ENCODE measurements around the gene DNM1. TPM values are rescaled to one million over a fixed set of nuclear protein-coding genes. Genes with fewer than 3 reads are reported as not detected.

DNM1 gene
- total and polyA plus RNA-seq, 4 donors, result 44.6 to 410 (median 223) TPM

DNA sequence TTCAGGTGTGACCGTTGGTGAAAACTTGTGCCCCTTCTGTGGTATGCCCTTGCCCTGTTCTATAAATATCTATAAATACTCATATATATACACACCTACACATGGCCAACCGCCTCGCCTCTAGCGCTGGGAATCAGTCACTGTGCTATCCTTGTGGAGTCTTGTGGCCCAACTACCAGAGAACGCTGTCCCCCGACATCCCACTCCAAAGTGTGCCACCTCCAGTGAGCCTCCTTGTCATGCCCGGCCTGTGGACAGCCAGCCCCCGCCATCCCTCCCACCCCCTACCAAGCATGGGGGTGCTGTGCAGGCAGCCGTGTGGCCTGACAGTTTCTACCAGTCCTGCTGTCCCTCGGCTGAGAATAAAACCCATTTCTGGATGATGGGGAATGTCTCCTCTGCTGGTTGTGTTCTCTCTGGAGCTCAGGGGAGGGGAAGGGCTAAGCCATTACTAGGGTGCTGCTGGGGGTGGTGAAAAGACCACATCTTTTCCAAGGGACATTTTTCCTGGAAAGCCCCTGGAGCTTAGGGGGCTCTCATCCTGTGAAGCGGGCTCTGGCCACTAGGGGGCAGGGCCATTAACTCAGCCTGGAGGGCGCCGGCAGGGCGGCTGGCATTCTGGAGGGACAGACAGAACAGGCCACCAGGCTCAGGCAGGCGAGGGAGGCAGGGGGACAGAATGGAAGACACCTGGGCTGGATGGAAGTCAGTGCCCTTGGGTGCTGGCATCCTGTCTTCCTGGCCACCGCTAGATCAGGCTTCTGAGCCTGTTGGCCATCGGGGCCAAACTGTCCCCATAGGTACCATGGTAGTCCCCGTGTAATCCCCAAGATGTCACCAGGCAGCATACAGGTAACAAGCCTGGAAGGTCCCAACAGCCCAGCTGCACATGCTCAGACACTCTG, 51.9 kb downstream of the DNM1 start:
- WGBS (ENCODE audit: insufficient coverage), result 53% methylated on average over 15 of the region's 18 CpGs
- no peak overlapping the region for H3K27ac ChIP-seq (ENCODE audit: low read depth, low read length)
- H3K4me3 ChIP-seq (ENCODE audit: low read depth, low read length), result no peak overlapping the region

GRCh38 chr9:128257086-128257825, 54.1 kb downstream of the DNM1 start:
- peaks cover 9% of the 10 kb centered on the region for H3K4me1 ChIP-seq (ENCODE audit: control insufficient read depth, insufficient read depth, low read length)
- H3K4me3 ChIP-seq (ENCODE audit: low read depth, low read length), result no peak overlapping the region
- H3K27ac ChIP-seq (ENCODE audit: low read depth, low read length), result no peak overlapping the region
- H3K27me3 ChIP-seq (ENCODE audit: control insufficient read depth, insufficient read depth, low read length), result no peaks in the 10 kb centered on the region
- peaks cover 95% of the 10 kb centered on the region for H3K36me3 ChIP-seq (ENCODE audit: control insufficient read depth, insufficient read depth, low read length)
- WGBS (ENCODE audit: insufficient coverage), result 70% methylated on average over 22 of the region's 23 CpGs
- no peaks in the 10 kb centered on the region for H3K9me3 ChIP-seq (ENCODE audit: control insufficient read depth, insufficient read depth, low read length)
- DNase-seq (ENCODE audit: low read depth in 4 of 6, low spot score in 6 of 6), result no peak

More for the DNA sequence above, 51.9 kb downstream of the DNM1 start:
- no peaks in the 10 kb centered on the region for H3K27me3 ChIP-seq (ENCODE audit: control insufficient read depth, insufficient read depth, low read length)
- H3K9me3 ChIP-seq (ENCODE audit: control insufficient read depth, insufficient read depth, low read length), result no peaks in the 10 kb centered on the region
- peaks cover 92% of the 10 kb centered on the region for H3K36me3 ChIP-seq (ENCODE audit: control insufficient read depth, insufficient read depth, low read length)
- H3K4me1 ChIP-seq (ENCODE audit: control insufficient read depth, insufficient read depth, low read length), result peaks cover 19% of the 10 kb centered on the region
- DNase-seq (ENCODE audit: low read depth in 4 of 6, low spot score in 6 of 6), result peak in 2 of 6 donors; percentile 75 to 78

DNA sequence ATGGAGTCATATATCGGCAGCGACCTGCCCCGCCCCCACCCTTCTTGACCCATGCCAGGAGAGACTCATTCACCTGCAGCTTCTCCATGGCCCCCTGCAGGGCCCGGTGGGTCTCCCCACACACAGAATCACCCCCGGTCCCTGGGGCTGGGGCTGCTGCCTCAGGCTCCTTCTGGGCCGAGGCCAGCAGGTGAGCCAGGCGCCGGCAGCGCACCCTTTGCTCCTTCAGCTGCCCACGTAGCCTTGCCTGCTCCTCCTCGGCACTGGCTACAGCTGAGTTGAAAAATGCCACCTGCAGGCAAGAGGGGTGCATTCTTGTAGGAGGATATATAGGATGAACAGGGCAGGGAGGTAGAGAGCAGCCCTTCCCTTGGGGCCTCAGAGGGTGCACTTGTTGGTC, 54.7 kb downstream of the DNM1 start:
- peaks cover 9% of the 10 kb centered on the region for H3K4me1 ChIP-seq (ENCODE audit: control insufficient read depth, insufficient read depth, low read length)
- H3K36me3 ChIP-seq (ENCODE audit: control insufficient read depth, insufficient read depth, low read length), result peaks cover 95% of the 10 kb centered on the region
- no peak for DNase-seq (ENCODE audit: low read depth in 4 of 6, low spot score in 6 of 6)
- no peaks in the 10 kb centered on the region for H3K27me3 ChIP-seq (ENCODE audit: control insufficient read depth, insufficient read depth, low read length)
- H3K9me3 ChIP-seq (ENCODE audit: control insufficient read depth, insufficient read depth, low read length), result no peaks in the 10 kb centered on the region
- H3K4me3 ChIP-seq (ENCODE audit: low read depth, low read length), result no peak overlapping the region
- 92% methylated on average over 11 of the region's 11 CpGs for WGBS (ENCODE audit: insufficient coverage)
- no peak overlapping the region for H3K27ac ChIP-seq (ENCODE audit: low read depth, low read length)

DNA sequence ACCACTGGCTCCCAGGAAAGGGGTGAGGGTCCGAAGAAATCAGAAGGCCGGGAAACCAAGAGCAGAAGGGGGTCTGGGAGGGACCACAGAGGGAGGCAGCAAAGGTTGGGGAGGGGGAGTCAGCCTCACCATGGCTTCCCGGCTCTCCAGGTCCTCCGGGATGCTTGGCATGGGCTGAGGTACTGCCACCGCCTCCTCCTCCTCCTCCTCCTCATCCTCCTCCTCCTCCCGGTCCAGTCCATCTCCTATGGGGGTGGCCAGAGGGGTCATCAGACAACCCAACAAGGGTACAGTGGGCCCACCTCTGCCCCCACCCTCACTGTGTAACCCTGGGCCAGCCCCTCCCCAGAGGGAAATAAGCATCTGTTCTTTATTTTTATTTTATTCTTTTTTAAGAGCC, 55.1 kb downstream of the DNM1 start:
- no peaks in the 10 kb centered on the region for H3K9me3 ChIP-seq (ENCODE audit: control insufficient read depth, insufficient read depth, low read length)
- H3K36me3 ChIP-seq (ENCODE audit: control insufficient read depth, insufficient read depth, low read length), result peaks cover 95% of the 10 kb centered on the region
- H3K27me3 ChIP-seq (ENCODE audit: control insufficient read depth, insufficient read depth, low read length), result no peaks in the 10 kb centered on the region
- no peak overlapping the region for H3K4me3 ChIP-seq (ENCODE audit: low read depth, low read length)
- peaks cover 9% of the 10 kb centered on the region for H3K4me1 ChIP-seq (ENCODE audit: control insufficient read depth, insufficient read depth, low read length)
- DNase-seq (ENCODE audit: low read depth in 4 of 6, low spot score in 6 of 6), result no peak
- 90% methylated on average over 2 of the region's 6 CpGs for WGBS (ENCODE audit: insufficient coverage)
- H3K27ac ChIP-seq (ENCODE audit: low read depth, low read length), result no peak overlapping the region

DNA sequence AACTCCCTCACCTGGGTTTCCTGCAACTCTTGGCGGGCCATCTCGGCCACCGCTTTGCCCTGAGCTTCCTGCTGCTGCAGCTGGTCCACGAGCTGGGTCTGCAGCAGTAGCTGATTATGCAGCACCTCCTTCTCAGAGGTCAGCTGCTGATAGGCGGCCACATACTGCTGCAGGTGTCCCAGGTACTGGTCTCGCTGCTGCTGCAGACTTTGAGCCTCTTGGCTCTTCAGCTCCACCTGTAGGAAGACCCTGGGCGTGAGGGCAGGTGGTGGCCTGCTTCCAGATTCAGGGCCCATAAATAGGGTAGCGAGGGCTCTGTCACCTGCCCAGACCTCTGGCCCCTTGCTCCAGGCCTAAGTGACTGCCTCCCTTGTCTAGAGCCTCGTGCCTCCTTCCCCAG, 56.0 kb downstream of the DNM1 start:
- no peak for DNase-seq (ENCODE audit: low read depth in 4 of 6, low spot score in 6 of 6)
- WGBS (ENCODE audit: insufficient coverage), result 86% methylated on average over 9 of the region's 9 CpGs
- H3K4me1 ChIP-seq (ENCODE audit: control insufficient read depth, insufficient read depth, low read length), result peaks cover 9% of the 10 kb centered on the region
- no peaks in the 10 kb centered on the region for H3K27me3 ChIP-seq (ENCODE audit: control insufficient read depth, insufficient read depth, low read length)
- H3K4me3 ChIP-seq (ENCODE audit: low read depth, low read length), result no peak overlapping the region
- H3K27ac ChIP-seq (ENCODE audit: low read depth, low read length), result no peak overlapping the region
- peaks cover 92% of the 10 kb centered on the region for H3K36me3 ChIP-seq (ENCODE audit: control insufficient read depth, insufficient read depth, low read length)
- H3K9me3 ChIP-seq (ENCODE audit: control insufficient read depth, insufficient read depth, low read length), result no peaks in the 10 kb centered on the region

GRCh38 chr9:128260340-128260739, 57.2 kb downstream of the DNM1 start:
- Histone ChIP-seq H3K4me3 (ENCODE audit: low read depth, low read length) (no peak overlapping the region), H3K27me3 (ENCODE audit: control insufficient read depth, insufficient read depth, low read length) (no peaks in the 10 kb centered on the region), H3K27ac (ENCODE audit: low read depth, low read length) (no peak overlapping the region), H3K36me3 (ENCODE audit: control insufficient read depth, insufficient read depth, low read length) (peaks cover 89% of the 10 kb centered on the region), H3K4me1 (ENCODE audit: control insufficient read depth, insufficient read depth, low read length) (peaks cover 3% of the 10 kb centered on the region), H3K9me3 (ENCODE audit: control insufficient read depth, insufficient read depth, low read length) (no peaks in the 10 kb centered on the region)
- DNase-seq (ENCODE audit: low read depth in 4 of 6, low spot score in 6 of 6), result no peak
- WGBS (ENCODE audit: insufficient coverage), result 91% methylated on average over 17 of the region's 17 CpGs

- Histone ChIP-seq H3K36me3 (ENCODE audit: control insufficient read depth, insufficient read depth, low read length) (peaks cover 87% of the 10 kb centered on the region), H3K4me1 (ENCODE audit: control insufficient read depth, insufficient read depth, low read length) (no peaks in the 10 kb centered on the region), H3K27me3 (ENCODE audit: control insufficient read depth, insufficient read depth, low read length) (no peaks in the 10 kb centered on the region), H3K4me3 (ENCODE audit: low read depth, low read length) (no peak overlapping the region), H3K9me3 (ENCODE audit: control insufficient read depth, insufficient read depth, low read length) (no peaks in the 10 kb centered on the region), H3K27ac (ENCODE audit: low read depth, low read length) (no peak overlapping the region)
- 100% methylated on average over 1 of the region's 4 CpGs for WGBS (ENCODE audit: insufficient coverage)
- no peak for DNase-seq (ENCODE audit: low read depth in 4 of 6, low spot score in 6 of 6)
These were observed 59.5 kb downstream of the DNM1 start for GRCh38 chr9:128262687-128263086.

DNA sequence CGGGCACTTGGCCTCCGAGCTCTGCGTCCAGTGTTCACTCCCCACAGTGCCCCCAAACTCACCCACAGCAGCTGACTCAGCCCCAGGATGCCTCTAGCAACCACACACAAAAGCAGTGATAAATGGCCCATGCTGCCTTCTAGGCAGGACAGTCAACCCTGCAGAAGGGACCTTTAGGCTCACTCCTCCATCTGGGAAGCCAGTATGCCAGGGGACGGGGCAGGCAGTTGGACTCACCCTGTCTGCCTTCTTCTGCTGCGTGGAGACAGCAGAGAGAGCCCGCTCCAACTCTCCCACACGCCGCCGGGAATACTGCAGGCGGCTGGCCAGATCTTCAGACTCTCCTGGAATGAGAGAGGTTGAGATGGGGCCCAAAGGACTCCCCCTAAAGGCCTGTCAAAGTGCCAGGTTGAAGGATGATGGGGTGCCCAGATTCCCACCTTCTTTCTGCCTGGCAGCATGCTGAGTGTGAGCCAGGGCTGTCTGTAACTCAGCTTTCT, 62.2 kb downstream of the DNM1 start:
- no peak for DNase-seq (ENCODE audit: low read depth in 4 of 6, low spot score in 6 of 6)
- Histone ChIP-seq H3K9me3 (ENCODE audit: control insufficient read depth, insufficient read depth, low read length) (no peaks in the 10 kb centered on the region), H3K36me3 (ENCODE audit: control insufficient read depth, insufficient read depth, low read length) (peaks cover 72% of the 10 kb centered on the region), H3K27ac (ENCODE audit: low read depth, low read length) (no peak overlapping the region), H3K4me3 (ENCODE audit: low read depth, low read length) (no peak overlapping the region), H3K4me1 (ENCODE audit: control insufficient read depth, insufficient read depth, low read length) (peaks cover 3% of the 10 kb centered on the region), H3K27me3 (ENCODE audit: control insufficient read depth, insufficient read depth, low read length) (no peaks in the 10 kb centered on the region)
- WGBS (ENCODE audit: insufficient coverage), result 97% methylated on average over 9 of the region's 10 CpGs

DNA sequence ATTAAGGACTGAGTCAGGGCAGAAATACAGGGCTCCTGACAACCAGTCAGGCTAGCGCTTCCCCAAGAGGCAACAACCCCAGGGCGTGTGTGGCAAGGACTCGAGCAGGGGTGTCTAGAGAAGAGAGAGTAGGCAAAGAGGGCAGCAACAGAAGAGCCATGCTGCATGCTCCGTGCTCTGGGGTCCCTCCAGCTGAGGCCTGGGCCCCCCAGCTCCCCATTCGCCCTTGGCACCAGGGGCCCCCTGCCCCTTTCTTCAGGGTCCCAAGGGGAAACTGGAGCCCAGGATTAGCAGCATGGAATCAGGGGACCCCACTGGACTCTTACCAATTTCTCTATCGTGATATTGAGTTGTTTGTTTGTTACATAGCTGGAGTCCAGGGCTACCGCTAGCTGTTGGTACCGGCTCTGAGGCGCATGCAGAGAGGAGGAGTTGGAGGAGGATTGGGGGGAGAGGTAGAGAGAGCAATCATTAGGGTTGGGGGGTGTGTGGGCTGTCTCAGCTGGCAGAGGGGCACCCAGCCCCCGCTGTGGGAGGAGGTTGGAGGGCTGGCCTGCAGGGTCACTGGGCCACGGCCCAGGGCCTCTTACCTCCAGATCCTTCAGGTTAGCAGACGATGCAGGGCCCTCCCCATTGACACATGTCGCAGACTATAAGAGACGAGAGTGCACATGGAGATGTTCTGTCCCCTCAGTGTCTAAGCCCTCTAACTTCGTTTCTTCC, 63.9 kb downstream of the DNM1 start:
- Histone ChIP-seq H3K9me3 (ENCODE audit: control insufficient read depth, insufficient read depth, low read length) (no peaks in the 10 kb centered on the region), H3K36me3 (ENCODE audit: control insufficient read depth, insufficient read depth, low read length) (peaks cover 68% of the 10 kb centered on the region), H3K27me3 (ENCODE audit: control insufficient read depth, insufficient read depth, low read length) (no peaks in the 10 kb centered on the region), H3K4me1 (ENCODE audit: control insufficient read depth, insufficient read depth, low read length) (peaks cover 3% of the 10 kb centered on the region), H3K27ac (ENCODE audit: low read depth, low read length) (no peak overlapping the region), H3K4me3 (ENCODE audit: low read depth, low read length) (no peak overlapping the region)
- no peak for DNase-seq (ENCODE audit: low read depth in 4 of 6, low spot score in 6 of 6)
- 92% methylated on average over 15 of the region's 15 CpGs for WGBS (ENCODE audit: insufficient coverage)
